ENCODE data around the gene PXDN. TPM values are rescaled to one million over a fixed set of nuclear protein-coding genes. Genes with fewer than 3 reads are reported as not detected.

Gene PXDN
- polyA plus RNA-seq, 1 donor, result 60.6 TPM

DNA sequence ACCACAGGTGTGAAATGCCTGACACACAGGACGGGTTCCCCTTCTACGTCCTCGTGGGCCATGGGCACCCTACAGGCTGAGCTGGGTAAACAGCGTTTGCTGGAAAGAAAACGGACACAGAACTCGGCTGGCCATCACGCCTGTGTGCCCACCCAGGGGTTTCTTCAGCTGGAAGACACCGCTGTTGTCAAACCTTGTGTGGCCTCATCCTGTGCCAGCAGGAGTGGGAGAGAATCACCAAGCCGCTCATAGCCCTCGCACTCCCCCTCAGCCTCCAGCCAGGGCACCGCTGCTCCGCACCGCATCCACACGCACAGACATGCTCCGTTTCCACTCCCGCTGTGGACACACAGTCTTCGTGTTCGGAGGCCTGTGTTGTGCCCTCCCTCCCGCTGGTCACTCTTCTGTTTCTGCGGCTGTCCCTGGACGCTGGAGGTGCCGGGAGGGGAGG lies 161.4 kb downstream of the PXDN start:
- WGBS (ENCODE audit: insufficient coverage, low lambda C conversion rate), result no CpG with 5 or more reads among the region's 22 CpGs
- Histone ChIP-seq H3K36me3 (ENCODE audit: control insufficient read depth, insufficient read depth, low read length) (no peaks in the 10 kb centered on the region), H3K27ac (ENCODE audit: low read length) (no peak overlapping the region), H3K27me3 (ENCODE audit: control insufficient read depth, insufficient read depth, low read length) (no peaks in the 10 kb centered on the region), H3K4me3 (ENCODE audit: low read length) (no peak overlapping the region), H3K9me3 (ENCODE audit: control insufficient read depth, low read depth, low read length) (no peaks in the 10 kb centered on the region), H3K4me1 (ENCODE audit: control insufficient read depth, insufficient read depth, low read length) (no peaks in the 10 kb centered on the region)
- no peak for DNase-seq

DNA sequence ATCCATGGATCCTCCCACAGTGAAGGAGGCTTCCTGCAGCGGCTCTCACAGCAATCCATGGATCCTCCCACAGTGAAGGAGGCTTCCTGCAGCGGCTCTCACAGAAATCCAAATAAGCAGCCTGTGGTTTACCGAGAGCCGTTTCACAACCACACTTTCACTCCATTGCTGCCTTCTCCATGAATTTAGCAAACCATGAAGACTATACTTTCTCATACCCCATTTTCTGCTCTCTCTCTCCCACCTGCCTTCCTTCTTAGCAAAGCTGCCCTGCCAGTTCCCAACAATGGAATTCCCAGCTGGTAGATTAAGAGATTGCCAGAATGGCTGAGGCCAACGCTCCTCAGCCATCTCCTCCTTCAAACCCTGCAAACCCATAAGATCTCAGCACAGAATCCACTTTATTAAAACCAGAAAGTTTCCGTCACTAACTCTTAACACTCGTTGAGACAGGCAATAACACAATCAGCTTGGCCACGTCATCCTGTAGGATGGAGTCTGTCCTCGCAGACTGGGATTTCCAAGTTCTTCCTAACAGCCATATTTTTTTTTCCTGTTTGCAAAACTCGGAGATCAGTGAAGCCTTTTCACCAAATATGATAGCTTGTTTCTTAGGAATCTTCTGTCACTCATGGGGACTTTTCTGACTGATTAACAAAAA lies 162.2 kb downstream of the PXDN start:
- Histone ChIP-seq H3K4me1 (ENCODE audit: control insufficient read depth, insufficient read depth, low read length) (no peaks in the 10 kb centered on the region), H3K27me3 (ENCODE audit: control insufficient read depth, insufficient read depth, low read length) (no peaks in the 10 kb centered on the region), H3K27ac (ENCODE audit: low read length) (no peak overlapping the region), H3K36me3 (ENCODE audit: control insufficient read depth, insufficient read depth, low read length) (no peaks in the 10 kb centered on the region), H3K4me3 (ENCODE audit: low read length) (no peak overlapping the region), H3K9me3 (ENCODE audit: control insufficient read depth, low read depth, low read length) (no peaks in the 10 kb centered on the region)
- 91% methylated on average over 4 of the region's 10 CpGs for WGBS (ENCODE audit: insufficient coverage, low lambda C conversion rate)
- no peak for DNase-seq
